Hematopoietic multipotent progenitor cell treated with erythropoietin and hydrocortisone succinate and interleukin-3 and kit ligand, for 6 days (in vitro differentiated cells): ENCODE data around the gene PPP2R2B.
A peak's percentile ranks its signal among the peaks of the same experiment; 100 is the strongest.
"Not testable (repeated sequence)": the region's sequence is repeated elsewhere in the genome, so short reads cannot be mapped to it uniquely, and the experiment has no call there.

Source experiments
- DNase-seq: peaks from one replicate; pipeline ENCODE4 v3.0.0-alpha.2; 2015

PPP2R2B gene

DNA sequence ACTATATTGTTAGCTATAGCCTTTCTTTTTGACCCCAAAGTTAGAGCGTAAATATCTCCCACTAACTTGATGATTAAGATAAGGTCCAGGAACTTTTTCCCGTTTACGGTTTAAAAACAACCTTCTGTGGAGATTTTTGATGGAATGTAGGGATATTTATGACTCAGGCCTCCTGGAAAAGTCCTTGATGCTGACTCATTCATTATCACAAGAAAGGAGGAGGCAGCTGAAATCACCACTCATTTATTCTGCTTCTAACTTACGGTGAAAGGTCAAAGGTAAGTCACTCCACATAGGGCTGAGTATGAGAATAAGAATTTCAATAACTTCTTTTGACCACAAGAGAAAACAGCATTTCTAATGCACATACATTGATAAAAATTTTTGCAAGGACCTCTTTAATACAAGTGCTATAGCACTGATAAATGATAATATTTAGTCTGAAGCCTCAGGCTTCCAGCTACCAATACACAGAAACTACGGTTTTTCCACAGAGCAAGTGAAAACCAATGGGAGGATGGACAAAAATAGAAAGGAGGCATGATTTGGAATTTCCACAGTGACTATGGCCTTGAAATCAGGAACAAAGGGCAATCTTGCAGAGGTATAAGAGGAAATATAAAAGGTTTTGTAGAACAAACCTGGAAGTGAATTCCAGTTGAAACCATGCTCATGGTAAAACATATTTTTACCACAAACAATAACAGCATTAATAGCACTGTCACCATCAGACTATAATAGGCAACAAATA, 146.5 kb downstream of the PPP2R2B start:
- DNase-seq = no peak

DNA sequence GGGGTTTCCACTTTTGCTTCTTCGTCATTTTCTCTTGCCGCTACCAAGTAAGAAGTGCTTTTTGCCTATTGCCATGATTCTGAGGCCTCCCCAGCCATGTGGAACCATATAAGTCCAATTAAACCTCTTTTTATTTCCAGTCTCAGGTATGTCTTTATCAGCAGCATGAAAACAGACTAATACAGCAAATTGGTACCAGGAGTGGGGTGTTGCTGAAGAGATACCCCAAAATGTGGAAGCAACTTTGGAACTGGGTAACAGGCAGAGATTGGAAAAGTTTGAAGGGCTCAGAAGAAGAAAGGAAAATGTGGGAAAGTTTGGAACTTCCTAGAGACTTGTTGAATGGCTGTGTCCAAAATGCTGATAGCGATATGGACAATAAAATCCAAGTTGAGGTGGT, 149.8 kb downstream of the PPP2R2B start:
- DNase-seq = not testable (repeated sequence)

DNA sequence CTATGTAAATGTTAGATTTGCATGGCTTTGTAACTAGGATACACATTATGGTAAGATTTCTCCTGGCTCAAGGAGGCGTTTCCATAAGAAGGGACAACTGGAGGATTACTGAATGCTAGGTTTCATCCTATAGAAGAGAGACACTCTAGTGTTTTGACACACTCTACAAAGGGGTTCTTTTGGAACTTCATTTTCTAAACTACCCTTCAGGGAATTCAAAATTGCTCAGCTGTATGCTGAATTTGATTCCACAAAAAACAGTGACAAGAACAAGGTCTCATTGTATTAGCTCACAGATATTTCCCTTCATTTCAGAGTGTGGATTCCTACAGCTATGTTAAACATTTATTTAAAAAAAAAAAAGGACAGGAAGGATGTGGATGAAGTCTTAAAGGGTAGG, 151.7 kb downstream of the PPP2R2B start:
- no peak for DNase-seq

DNA sequence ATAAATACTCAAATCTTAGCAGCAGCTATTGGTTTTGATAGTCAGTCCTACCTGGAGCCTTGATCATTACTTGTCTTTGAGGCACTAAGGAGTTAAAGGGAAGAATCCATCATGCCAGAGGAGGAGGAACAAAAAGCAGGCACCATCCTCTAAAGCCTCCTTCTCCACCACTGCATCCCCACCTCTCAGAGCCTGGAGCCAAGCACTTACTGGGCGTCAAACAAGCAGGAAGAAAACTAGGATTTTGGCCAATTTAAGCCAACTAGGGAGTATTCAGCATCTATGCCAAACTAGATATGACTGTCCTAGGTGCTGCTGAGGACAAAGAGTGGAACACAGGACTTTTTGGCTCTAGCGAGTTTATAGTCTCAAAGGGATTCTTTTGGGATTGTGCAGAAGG, 152.5 kb downstream of the PPP2R2B start:
- DNase-seq = no peak

DNA sequence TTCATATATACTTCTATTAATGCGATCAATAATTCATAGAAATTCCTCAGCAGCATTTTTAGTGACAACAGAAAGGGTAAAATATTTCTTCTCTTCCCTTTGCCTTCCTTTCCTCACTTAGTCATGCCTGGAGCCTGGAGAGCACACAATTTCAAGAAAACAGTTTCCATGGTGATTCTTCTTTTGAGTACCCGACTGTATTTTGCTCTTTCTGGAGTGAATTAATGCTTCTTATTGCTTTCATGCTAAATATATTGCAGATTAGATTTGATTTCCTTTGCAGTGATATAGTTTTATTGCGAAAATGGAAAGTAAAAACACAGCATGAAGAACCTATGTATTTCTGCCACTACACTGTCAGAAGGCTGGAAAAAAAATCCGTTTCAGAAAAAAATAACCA, 153.5 kb downstream of the PPP2R2B start:
- no peak for DNase-seq

DNA sequence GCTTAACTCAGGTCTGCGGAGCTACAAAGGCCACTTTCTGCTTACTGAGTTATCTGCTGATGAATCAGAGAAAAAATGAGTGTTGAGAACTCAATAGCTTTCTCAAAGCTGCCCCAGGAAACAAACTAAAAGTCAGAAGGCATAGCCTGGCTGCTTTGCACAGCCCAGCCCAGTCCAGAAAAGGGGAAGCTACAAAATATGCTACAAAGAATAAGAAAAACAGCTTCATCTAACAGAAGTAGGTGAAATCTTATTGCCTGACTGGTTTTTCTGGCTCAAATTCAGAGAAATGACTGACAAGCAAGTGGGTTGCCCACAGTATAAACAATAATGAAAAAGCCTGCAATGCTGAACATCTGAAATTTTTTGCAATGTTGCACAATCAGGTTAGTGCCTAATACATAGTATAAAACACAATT, 156.2 kb downstream of the PPP2R2B start:
- DNase-seq = peak; percentile 2

DNA sequence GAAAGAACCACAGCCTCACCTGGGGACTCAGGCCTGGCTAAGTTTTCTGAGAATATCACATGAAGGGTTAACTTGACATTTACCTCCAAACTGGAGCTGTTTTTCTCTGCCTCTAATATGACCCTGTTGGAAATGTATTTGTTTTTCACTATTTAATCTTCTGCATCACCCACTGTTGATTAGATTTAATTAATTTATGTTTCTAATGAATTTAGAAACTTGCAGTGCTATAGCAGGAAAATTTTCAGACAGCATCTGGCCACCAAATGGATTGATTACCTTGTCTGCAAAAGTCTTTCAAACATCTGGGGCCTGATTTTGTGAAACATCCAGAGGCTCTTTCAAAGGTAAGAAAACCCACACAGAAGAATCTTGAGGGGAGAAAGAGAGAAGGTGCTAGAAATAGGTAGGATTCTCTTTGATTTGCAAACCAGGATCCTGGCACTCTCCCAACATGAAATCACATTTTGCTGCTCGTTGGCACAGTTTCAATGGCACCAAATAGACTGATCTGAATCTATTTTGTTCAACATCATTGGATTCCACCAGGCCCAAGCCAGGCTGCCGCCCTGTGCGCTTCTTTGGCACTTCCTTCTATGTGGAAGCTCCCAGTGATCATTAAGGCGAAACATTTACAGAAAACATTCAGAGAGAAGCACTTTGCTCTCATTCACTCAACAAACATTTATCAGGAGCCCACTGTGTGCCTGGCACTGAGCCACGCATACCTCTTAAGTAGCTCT, 157.3 kb downstream of the PPP2R2B start:
- no peak for DNase-seq

DNA sequence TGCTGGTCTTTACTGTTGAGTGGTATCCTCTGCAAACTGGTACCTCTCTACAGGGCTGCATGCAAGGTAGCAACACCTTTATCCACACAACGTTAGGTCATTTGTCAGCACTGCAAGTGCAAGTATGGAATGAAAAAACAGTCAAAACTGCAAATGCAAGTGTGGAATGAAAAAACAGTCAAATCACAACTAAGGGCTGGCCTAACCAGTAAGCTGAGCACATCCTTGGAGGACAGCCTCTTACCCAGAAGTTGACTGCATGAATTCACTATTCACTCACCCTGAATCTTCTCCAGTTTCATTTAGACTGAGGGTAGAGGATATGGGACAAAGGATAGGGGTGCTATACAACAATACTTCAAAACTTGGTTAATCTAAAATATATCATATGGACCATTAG, 158.4 kb downstream of the PPP2R2B start:
- DNase-seq = no peak

DNA sequence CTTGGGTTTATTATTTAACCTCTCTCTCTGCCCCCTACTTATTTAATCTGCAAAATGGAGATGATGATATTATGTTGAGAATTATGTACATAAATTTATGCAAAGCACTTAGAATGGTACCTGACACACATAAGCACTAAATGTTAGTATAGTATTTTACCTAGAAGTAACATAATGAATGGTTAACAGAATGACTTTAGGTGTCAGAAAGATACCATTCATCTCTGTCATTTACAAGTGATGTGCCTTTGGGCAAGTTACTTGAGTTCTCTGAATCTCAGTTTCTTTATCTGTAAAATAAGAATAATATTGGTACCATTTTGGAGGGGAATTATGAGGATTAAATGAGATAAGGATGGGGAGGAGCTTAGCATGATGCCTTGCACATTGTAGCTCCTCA, 159.4 kb downstream of the PPP2R2B start:
- DNase-seq = no peak

DNA sequence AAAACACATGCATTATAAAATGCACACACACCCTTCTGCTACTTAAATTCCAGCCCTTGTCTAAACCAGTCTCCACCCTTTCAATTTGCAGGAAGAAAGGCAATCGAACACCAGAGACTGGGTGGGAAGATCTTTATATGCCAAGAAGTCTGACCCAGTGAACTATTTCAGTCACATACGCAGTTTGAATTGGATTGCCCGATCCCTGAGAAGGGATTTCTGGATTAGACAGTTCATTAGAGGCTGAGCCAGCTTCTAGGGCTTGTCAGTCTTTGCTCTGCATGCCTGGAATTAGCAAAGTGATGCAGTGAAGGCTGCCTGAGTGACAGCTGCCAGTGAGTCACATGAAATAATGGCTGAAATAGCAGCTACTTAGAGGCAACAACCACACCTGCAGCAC, 159.9 kb downstream of the PPP2R2B start:
- no peak for DNase-seq

DNA sequence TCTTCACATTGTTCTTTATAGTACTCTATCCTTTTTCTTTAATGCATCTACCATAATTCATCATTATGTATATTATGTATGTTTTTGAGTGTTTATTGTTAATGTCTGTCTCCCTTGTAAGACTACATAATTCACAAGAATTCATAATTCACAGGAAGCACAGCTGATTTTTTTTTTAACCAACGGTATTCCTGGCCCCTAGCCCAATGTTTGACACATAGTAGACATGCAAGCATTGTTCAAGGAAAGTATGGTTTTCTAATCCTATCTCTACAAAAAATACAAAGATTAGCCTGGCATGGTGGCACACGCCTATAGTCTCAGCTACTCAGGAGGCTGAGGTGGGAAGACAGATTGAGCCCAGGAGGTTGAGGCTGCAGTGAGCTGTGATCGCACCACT, 160.6 kb downstream of the PPP2R2B start:
- DNase-seq = no peak

DNA sequence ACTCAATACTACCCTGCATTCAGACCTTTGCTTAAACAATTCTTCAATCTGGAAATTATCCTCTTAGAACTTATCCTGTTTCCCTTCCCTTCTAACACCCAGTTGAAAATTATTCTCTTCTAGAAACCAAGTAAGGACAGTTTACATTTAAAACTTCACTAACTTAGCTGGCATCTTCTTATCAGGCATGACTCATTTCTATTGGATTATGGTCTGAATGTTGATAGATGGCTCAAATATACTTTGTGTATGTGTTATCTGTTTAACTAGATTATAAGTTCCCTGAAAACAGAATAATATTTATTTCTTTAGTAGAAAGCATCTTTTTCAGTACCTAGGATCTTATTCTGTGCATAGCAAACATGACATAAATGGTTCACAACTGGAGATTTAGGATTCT, 161.9 kb downstream of the PPP2R2B start:
- no peak for DNase-seq

DNA sequence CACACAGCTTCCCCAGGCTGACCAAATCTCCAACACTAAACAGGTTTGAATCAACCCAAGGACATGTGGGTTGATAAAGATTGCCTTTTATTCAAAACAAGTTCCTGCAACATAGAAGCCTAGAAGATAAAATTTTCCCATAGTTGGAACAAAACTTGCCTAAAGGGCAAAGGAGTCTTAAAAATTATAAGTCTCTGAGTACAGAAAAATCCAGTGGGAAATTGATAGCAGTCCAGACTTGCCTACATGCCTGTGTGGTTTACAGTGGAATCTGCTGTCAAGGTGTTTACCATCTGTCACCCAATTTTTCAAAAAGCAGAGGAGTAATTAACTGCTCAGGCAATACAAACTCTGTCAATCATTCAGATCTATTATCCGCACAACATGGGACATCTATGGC, 168.2 kb downstream of the PPP2R2B start:
- DNase-seq = no peak

DNA sequence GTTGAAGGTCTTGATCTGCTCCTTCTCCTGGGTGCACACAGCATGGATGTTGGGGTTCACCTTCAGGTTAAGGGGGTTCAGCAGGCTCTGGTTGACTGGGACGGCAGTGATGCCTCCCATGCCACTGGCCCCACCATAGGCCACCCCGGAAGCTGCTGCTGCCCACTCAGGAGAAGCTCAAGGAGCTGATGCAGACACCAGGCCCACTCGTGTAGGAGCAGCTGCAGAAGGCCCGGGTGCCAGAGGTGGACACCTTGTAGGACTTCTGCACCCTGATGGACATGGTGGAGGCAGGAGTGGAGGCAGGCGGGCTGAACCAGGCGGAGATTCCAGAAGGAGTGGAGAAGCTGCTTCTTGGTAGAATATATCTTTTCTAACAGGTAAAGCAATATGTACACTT, 171.2 kb downstream of the PPP2R2B start:
- no peak for DNase-seq

DNA sequence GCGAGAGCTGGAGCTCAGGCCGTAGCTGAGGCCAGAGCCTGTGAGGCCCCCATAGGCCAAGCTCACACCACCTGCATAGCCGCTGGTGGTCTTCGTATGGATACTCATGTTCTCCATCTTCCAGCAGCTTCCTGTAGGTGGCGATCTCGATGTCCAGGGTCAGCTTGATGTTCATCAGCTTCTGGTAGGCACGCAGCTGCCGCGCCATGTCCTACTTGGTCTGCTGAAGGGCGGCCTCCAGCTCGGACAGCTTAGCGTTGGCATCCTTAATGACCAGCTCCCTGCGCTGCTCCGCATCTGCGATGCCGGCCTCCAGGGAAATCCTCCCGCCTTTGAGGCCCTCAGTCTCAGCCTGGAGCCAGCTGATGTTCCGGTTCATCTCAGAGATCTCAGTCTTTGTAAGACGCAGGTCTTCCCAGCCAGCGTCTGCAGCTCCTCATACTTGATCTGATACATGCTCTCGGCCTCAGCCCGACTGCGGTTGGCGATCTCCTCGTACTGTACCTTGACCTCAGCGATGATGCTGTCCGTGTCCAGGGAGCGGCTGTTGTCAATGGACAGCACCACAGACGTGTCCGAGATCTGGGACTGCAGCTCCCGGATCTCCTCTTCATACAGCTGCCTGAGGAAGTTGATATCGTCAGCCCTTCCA, 172.1 kb downstream of the PPP2R2B start:
- DNase-seq = peak; percentile 12

DNA sequence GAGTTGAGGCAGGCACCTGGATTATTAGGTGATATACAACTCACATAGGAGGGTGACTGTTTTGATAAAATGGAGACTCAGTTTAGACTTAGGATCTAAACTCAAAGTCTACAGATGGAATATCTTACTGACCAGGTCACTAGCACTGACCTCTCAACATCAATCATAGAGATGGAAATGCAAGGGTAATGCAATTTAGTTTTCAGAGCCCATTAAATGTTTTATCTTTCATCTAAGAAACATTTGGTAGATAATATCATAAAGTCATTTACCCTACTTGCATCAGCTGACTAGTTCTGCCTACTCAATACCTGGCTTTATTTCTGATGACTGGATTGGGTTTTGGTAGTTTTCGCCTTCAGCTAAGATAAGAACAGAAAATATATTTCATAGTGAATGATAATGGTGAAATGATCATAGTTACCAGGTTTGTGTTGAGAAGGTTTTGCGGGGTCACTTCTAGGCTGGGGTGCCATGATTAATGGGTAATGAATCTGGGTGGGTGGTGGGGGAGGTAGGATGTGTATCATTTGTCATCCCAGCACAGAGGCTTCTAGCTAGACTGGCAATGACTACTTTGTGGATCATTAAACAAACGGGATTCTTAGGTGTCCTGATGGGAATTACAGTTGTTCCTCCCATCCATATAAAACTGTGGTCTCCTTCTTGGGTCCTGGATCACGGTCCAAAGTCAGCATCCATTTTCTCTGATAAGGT, 173.4 kb downstream of the PPP2R2B start:
- DNase-seq = no peak

DNA sequence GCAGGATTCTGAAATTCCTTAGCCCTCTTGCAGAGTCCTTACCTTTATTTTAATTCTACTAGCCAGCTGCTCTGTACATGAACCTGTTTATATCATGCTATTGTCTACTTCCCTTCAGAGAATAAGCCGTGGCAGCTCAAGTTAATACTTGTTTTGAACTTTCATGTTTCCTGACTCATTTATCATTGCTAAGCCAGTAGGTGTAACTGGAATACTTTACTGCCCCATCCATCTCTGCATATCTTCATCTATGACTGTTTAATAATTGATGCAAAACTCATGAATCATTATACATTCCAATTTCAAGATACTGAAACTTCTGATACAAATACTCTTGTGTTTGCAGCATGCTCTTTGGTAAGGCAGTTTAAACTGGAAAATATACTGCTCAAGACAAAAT, 174.7 kb downstream of the PPP2R2B start:
- DNase-seq = no peak

DNA sequence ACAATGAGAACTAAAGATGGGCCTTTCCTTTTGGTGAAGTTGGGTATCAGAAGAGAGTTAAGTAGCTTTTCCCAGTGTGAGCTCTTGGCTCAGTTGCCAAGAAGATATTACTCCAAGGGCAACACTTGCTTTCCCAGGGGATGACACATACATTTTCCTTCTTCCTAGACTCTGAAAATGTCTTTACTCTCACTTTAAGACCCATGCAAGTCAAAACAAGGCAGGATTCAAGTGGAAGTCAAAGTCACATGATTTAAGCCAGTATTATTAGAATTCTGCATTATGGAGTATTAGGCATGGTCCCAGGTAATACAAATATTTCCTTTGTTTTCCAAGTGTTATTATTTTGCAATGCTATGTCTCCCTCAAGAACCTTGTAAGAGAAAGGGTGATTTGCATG, 175.1 kb downstream of the PPP2R2B start:
- no peak for DNase-seq

DNA sequence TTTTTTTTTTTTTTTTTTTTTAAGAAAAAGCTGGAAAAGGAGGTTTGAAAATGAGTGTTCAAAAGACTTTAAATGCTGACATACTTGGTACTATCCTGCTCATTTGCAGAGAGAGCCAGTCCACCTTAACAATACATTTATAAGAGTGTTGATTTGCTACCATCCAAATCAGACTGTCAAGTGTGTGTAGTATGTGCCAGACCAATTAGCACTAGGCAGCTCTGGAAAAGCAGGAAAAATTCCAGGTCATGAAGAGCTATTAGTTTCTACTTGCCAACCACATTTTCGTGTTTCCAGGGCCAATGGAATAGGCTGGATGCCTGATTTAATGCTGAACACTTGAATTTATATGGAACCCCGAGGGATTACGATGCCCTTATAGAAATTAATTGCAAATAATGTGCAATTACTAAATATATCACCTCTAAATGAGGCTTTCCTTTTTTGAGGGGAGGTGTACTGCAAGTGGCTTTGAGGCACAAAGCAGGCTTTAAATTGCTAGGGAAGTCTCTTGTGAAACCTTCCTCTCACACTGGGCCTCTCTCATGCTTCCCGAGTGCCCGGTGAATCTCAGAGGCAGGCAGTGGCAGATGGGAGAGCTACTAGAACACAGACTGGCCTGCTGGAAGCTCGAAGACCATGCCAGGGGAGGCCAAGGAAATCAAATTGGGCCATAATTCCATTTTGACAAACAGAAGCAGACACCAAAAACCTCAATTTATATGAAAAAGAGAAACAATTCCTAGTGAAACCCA, 178.7 kb downstream of the PPP2R2B start:
- DNase-seq = no peak

DNA sequence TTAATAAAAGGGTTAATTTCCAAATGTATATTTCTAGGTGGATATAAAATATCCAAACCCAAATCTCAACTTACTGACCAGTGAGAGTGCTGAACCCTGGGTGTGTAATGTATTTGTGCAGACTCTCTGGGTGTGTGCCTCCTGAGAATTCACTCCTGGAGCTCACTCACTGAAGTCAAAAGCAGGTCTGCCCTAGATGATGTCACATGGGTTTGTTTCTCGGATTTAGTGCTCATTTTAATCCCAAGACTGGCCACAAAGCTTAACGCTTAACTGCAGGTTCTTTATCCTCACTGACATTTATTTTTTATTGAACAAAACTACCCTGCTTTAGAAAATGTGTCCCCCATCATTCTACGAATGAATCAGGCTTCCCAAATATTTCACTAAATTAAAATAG, 179.4 kb downstream of the PPP2R2B start:
- DNase-seq = no peak

DNA sequence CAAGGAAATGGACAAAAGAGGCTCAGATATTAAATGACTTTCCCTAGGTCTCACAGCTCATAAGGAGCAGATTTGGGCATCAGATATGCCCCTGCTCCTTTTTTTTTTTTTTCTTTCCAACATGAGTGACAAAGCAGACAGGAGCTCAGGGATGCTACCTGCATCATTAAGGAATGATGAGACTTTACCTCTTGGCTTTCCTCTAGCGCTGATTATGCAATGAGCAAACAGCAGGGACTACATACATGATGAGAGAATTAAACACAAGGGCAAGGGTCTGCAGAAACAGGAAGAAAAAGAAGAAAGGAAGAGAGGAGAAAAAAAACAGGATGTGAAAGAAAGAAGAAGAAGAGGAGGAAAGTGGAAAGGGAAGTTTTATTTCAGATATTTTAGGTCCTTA, 179.9 kb downstream of the PPP2R2B start:
- no peak for DNase-seq

DNA sequence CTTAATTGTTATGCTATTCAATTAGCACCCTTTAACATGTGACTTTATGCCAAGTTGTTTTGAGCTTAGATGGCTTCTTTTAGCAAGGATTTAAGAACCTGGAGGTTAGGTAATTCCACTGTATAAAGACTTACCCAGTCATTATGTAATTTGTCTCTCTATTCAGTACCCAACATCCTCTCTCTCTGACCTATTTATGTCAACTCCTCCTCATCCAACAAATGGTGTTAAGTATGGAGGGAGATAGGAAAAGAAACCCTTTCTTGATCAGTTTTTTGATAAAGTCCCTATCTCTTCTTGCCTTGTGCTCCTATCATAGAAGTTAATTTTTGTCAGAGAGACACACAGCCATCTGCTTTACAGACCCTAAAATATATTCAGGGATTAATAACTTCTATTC, 181.3 kb downstream of the PPP2R2B start:
- DNase-seq = no peak

DNA sequence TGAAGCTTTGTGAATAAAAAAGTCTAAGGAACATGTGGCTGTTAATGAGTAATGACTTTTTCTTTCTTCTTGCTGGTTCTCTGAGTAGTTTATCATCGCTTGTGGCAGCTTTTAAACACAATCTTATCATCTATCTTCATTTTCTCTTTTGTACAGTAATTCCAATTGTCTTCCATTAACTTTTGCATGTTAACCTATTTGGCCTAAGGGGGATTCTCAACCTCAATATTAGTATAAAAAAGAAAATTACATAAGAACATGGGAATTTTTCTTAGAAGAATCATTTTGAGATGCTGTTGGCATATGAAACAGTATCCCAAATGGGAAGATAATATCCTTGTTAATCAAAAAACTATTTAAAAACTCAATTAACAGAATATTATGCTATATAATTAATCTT, 182.9 kb downstream of the PPP2R2B start:
- DNase-seq = no peak
